Ishikawa (cell line): ENCODE measurements around the gene HOXD13.

Source experiments
- CEBPB ChIP-seq: IDR thresholded peaks from 2 replicates; pipeline ENCODE4 v1.6.1; 2012
- CREB1 ChIP-seq: IDR thresholded peaks from 2 replicates; pipeline ENCODE4 v1.6.1; 2012; ENCODE audit warnings: low read depth
- EGR1 ChIP-seq: IDR thresholded peaks from 2 replicates; pipeline ENCODE4 v1.6.1; 2012
- EP300 ChIP-seq: IDR thresholded peaks from 2 replicates; pipeline ENCODE4 v1.6.1; 2012; ENCODE audit warnings: borderline replicate concordance
- FOXM1 ChIP-seq: IDR thresholded peaks from 2 replicates; pipeline ENCODE4 v1.6.1; 2012; ENCODE audit warnings: low read depth, borderline replicate concordance
- MAX ChIP-seq: IDR thresholded peaks from 2 replicates; pipeline ENCODE4 v1.6.1; 2012
- NFIC ChIP-seq: IDR thresholded peaks from 2 replicates; pipeline ENCODE4 v1.6.1; 2012
- RAD21 ChIP-seq: IDR thresholded peaks from 2 replicates; pipeline ENCODE4 v1.6.1; 2012; ENCODE audit warnings: low read depth
- TAF1 ChIP-seq: IDR thresholded peaks from 2 replicates; pipeline ENCODE4 v1.6.1; 2012; ENCODE audit warnings: low read depth, mild to moderate bottlenecking
- TCF12 ChIP-seq: IDR thresholded peaks from 2 replicates; pipeline ENCODE4 v1.6.1; 2012; ENCODE audit warnings: low read depth
- TEAD4 ChIP-seq: IDR thresholded peaks from 2 replicates; pipeline ENCODE4 v1.6.1; 2012
- YY1 ChIP-seq: IDR thresholded peaks from 2 replicates; pipeline ENCODE4 v1.6.1; 2012; ENCODE audit warnings: low read depth
- ZBTB7A ChIP-seq: IDR thresholded peaks from 2 replicates; pipeline ENCODE4 v1.6.1; 2012; ENCODE audit warnings: low read depth
- TF ChIP-seq, protein P1 (sequence below): IDR thresholded peaks from 2 replicates; pipeline ENCODE4 v1.6.1; 2012
- TF ChIP-seq, protein P2 (sequence below): IDR thresholded peaks from 2 replicates; pipeline ENCODE4 v1.6.1; 2012; ENCODE audit warnings: low read depth, mild to moderate bottlenecking

The HOXD13 gene

DNA sequence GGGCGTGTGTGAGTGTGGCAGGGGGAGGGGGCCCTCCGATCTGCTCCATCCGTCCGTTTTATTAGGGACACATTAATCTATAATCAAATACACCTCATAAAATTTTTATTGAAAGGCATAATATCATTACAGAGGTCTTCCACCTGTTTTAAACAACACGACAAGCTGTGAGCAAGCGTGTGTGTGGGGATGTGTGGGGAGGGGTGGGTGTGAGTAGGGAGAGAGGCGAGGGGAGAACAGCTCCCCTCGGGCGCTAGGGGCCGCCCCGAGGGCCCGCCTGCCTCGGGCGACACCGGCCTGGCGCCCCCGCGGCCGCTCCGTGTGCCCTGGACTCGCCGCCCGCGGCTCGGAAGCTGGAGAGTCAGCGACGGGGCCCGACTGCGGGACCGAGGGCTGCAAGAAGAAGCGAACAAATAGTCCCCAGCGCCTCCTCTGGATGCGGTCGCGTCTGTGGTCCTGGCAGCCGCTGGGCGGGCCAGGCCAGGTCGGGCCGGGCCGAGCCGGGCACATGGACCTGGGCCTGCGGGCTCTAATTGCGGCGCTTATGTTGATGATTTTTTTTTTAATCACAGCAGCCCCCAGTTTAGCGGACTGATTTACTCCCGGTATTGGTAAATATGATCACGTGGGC lies 29.6 kb downstream of the HOXD13 start:
- TF ChIP-seq CEBPB: no peak
- TF ChIP-seq TCF12: 0 out of 2 replicates have a peak, but pooled peaks have one; percentile 31
- no peak for TF ChIP-seq NFIC
- TF ChIP-seq, protein P1, sequence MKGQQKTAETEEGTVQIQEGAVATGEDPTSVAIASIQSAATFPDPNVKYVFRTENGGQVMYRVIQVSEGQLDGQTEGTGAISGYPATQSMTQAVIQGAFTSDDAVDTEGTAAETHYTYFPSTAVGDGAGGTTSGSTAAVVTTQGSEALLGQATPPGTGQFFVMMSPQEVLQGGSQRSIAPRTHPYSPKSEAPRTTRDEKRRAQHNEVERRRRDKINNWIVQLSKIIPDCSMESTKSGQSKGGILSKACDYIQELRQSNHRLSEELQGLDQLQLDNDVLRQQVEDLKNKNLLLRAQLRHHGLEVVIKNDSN: peak; percentile 97

DNA sequence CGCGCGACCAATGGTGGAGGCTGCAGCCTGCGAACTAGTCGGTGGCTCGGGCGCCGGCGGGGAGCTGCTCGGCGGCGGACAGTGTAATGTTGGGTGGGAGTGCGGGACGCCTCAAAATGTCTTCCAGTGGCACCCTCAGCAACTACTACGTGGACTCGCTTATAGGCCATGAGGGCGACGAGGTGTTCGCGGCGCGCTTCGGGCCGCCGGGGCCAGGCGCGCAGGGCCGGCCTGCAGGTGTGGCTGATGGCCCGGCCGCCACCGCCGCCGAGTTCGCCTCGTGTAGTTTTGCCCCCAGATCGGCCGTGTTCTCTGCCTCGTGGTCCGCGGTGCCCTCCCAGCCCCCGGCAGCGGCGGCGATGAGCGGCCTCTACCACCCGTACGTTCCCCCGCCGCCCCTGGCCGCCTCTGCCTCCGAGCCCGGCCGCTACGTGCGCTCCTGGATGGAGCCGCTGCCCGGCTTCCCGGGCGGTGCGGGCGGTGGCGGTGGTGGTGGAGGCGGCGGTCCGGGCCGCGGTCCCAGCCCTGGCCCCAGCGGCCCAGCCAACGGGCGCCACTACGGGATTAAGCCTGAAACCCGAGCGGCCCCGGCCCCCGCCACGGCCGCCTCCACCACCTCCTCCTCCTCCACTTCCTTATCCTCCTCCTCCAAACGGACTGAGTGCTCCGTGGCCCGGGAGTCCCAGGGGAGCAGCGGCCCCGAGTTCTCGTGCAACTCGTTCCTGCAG lies 30.3 kb downstream of the HOXD13 start, which contains the start of gene HOXD9:
HOXD9 (plus strand) TSS at position 37 of the 728 bp plus-strand sequence; CDS start at position 87, 50 bp downstream.
- TF ChIP-seq EP300 (no peak), EGR1 (peak; percentile 42; the same call in 1 of the 2 replicates), YY1 (peak; percentile 69), MAX (peak; percentile 82), TAF1 (peak; percentile 64; the same call in 1 of the 2 replicates)

- no peak for TF ChIP-seq CEBPB
- no peak for TF ChIP-seq RAD21
- no peak for TF ChIP-seq EP300
- TF ChIP-seq EGR1: no peak
- no peak for TF ChIP-seq TAF1
- no peak for TF ChIP-seq ZBTB7A
- no peak for TF ChIP-seq TCF12
- TF ChIP-seq CREB1: no peak
- TF ChIP-seq YY1: no peak
- TF ChIP-seq, protein P1: no peak
- no peak for TF ChIP-seq MAX
- no peak for TF ChIP-seq NFIC
- TF ChIP-seq, protein P2, sequence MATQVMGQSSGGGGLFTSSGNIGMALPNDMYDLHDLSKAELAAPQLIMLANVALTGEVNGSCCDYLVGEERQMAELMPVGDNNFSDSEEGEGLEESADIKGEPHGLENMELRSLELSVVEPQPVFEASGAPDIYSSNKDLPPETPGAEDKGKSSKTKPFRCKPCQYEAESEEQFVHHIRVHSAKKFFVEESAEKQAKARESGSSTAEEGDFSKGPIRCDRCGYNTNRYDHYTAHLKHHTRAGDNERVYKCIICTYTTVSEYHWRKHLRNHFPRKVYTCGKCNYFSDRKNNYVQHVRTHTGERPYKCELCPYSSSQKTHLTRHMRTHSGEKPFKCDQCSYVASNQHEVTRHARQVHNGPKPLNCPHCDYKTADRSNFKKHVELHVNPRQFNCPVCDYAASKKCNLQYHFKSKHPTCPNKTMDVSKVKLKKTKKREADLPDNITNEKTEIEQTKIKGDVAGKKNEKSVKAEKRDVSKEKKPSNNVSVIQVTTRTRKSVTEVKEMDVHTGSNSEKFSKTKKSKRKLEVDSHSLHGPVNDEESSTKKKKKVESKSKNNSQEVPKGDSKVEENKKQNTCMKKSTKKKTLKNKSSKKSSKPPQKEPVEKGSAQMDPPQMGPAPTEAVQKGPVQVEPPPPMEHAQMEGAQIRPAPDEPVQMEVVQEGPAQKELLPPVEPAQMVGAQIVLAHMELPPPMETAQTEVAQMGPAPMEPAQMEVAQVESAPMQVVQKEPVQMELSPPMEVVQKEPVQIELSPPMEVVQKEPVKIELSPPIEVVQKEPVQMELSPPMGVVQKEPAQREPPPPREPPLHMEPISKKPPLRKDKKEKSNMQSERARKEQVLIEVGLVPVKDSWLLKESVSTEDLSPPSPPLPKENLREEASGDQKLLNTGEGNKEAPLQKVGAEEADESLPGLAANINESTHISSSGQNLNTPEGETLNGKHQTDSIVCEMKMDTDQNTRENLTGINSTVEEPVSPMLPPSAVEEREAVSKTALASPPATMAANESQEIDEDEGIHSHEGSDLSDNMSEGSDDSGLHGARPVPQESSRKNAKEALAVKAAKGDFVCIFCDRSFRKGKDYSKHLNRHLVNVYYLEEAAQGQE: no peak
- TF ChIP-seq TEAD4: no peak
- TF ChIP-seq FOXM1: no peak
Measured at GRCh38 chr2:176123411-176124109, 31.0 kb downstream of the HOXD13 start.

DNA sequence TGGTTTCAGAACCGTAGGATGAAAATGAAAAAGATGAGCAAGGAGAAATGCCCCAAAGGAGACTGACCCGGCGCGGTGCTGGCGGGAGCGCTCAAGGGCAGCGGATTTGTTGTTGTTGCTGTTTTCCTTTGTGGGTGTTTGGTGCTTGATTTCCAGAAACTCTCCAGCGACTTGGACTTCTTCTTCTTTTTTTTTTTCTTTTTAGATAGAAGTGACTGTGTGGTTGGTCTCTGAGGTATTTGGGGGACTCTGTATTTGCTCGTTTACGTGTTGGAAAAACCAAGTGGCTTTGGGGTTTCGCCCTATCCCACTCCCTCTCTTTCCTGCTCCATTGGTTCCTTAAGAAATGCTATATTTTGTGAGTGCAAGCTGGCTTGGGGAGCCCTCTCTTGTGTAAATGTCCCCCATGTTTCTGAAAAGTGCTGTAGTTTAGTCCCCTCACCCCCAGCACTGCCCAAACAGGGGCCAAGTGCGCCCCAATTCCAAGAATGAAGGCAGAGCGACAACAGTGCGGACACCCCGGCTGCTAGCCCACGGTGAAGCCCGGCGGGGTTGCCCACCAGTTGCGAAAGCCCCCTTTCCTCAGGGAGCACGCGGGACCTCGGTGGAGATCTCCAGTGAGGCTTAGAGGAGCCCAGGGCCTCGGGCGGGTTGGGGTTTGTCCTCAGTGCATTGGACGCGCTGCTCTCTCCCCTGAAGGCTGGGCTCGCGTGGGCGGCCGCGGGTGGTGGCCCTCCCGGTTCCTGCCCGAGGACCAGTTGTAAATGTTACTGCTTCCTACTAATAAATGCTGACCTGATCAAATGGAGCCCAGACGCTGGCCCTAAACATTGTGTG lies 31.8 kb downstream of the HOXD13 start:
- TF ChIP-seq, protein P1: no peak
- TF ChIP-seq EP300: no peak
- TF ChIP-seq MAX: no peak

- TF ChIP-seq, protein P2: no peak
- no peak for TF ChIP-seq ZBTB7A
- no peak for TF ChIP-seq YY1
- no peak for TF ChIP-seq EP300
- TF ChIP-seq CEBPB: no peak
- no peak for TF ChIP-seq TAF1
- no peak for TF ChIP-seq FOXM1
- no peak for TF ChIP-seq TCF12
- TF ChIP-seq RAD21: no peak
- TF ChIP-seq NFIC: no peak
- TF ChIP-seq MAX: no peak
- no peak for TF ChIP-seq EGR1
- no peak for TF ChIP-seq TEAD4
- TF ChIP-seq, protein P1: no peak
- TF ChIP-seq CREB1: no peak
Measured at GRCh38 chr2:176124947-176125771, 32.6 kb downstream of the HOXD13 start.
